Heart left ventricle (tissue), 13 donors: ENCODE results near the gene SEC14L1.

Experiments used
- POLR2A ChIP-seq, 2 donors: fragments of 450-650 bp; IDR thresholded peaks; one replicate each; pipeline ENCODE4 v1.6.1; 2017; ENCODE audit warnings: antibody characterized with exemption in 2 of 2, mild to moderate bottlenecking in 2 of 2, moderate library complexity in 2 of 2
- TF ChIP-seq, protein P1 (sequence below), 12 donors: fragments of 200-600 bp; sonication (generic) in 4 of 12; IDR thresholded peaks; one replicate each; pipeline versions ENCODE4 v1.5.0 to v1.8.0; 2018 to 2022; ENCODE audit warnings: antibody characterized with exemption in 12 of 12, mild to moderate bottlenecking in 5 of 12
- donor health status: ischemic (EF 13 %, LVEDD 7.1; RV severe dilation, severe dysfunction).
- donor health status: DM: no; HTN: yes; CAD: no.
- donor health status: DM: no; HTN: no; CAD: no.
- donor health status: ischemic (EF 25% LVEDD 6.9; RV normal size, moderate dysfunction).
- donor health status: ischemic (EF 25% LVEDD 5.7; RV mildly dilated, moderate dysfunction).
- donor health status: ischemic (EF 35%, LVEDD 5.7; RV mildly dilated, moderate dysfunction).
- donor health status: nonischemic (EF 11% LVEDD 7.7; RV severe dilation, severe dysfunction).
- donor health status: DM: yes; HTN: yes; CAD: no.
- donor health status: PGD.
- donor health status: ischemic (EF 29% LVEDD 5.4; RV normal size, mild dysfunction).
- donor health status: nonischemic (EF 23%, LVEDD 6.1; RV moderate dilation, normal function).

DNA sequence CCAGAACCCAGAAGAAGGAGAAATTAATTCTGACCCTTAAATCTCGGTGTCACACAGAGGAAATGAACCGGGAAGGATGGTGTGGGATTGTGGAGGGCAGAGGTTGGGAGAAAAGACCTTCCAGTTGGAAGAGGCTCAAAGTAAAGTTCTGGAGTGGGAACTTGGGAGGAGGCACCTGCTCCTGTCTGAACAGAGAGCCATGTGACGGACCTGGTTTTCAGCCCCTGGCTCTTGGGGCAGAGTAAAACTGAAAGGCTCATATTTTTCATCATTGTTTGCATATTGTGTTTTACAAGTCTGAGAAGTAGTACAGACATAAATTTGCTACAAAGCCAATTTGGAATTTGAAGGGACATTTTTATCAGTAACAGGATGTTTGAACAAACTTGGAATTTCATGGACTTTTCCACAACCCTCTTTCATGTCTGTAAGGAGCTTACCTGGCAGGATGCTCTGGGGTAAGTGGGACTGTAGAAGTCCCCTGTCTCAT lies 24.4 kb upstream of the SEC14L1 start:
- TF ChIP-seq, protein P1, sequence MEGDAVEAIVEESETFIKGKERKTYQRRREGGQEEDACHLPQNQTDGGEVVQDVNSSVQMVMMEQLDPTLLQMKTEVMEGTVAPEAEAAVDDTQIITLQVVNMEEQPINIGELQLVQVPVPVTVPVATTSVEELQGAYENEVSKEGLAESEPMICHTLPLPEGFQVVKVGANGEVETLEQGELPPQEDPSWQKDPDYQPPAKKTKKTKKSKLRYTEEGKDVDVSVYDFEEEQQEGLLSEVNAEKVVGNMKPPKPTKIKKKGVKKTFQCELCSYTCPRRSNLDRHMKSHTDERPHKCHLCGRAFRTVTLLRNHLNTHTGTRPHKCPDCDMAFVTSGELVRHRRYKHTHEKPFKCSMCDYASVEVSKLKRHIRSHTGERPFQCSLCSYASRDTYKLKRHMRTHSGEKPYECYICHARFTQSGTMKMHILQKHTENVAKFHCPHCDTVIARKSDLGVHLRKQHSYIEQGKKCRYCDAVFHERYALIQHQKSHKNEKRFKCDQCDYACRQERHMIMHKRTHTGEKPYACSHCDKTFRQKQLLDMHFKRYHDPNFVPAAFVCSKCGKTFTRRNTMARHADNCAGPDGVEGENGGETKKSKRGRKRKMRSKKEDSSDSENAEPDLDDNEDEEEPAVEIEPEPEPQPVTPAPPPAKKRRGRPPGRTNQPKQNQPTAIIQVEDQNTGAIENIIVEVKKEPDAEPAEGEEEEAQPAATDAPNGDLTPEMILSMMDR (IDR thresholded peaks at IDR 0.05), result no peak
- no peak for TF ChIP-seq POLR2A (IDR thresholded peaks at IDR 0.05)
